Thyroid gland (tissue), 4 donors: ENCODE results near the gene KDELR3.

ENCODE experiments used
- POLR2A ChIP-seq, 2 donors: fragments of 450-650 bp; IDR thresholded peaks; one replicate each; pipeline ENCODE4 v1.6.1; 2017; ENCODE audit warnings: antibody characterized with exemption in 2 of 2, mild to moderate bottlenecking in 2 of 2, moderate library complexity in 1 of 2
- TF ChIP-seq, protein P1 (sequence below), 6 experiments: fragments of 200-600 bp in 3 of 6; fragments of 450-650 bp in 3 of 6; sonication (generic) in 3 of 6; IDR thresholded peaks; one replicate each; pipeline ENCODE4 v1.5.1; 2016 to 2019; ENCODE audit warnings: antibody characterized with exemption in 6 of 6, mild to moderate bottlenecking in 2 of 6, inconsistent platforms in 1 of 6, moderate library complexity in 1 of 6

DNA sequence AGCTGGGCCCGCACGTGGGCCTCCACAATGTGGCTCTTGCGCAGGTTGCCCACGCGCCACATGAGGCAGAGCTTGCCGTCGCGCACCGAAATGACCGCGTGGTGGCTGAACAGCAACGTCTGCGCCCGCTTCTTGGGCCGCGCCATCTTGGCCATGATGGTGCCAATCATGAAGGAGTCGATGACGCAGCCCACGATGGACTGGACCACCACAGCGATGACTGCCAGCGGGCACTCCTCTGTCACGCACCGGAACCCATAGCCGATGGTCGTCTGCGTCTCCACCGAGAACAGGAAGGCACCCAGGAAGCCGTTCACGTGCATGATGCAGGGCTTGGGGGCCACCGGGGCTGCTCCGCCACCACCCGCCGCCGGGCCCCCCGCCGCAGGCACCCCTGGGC, 40.4 kb upstream of the KDELR3 start:
- TF ChIP-seq, protein P1, sequence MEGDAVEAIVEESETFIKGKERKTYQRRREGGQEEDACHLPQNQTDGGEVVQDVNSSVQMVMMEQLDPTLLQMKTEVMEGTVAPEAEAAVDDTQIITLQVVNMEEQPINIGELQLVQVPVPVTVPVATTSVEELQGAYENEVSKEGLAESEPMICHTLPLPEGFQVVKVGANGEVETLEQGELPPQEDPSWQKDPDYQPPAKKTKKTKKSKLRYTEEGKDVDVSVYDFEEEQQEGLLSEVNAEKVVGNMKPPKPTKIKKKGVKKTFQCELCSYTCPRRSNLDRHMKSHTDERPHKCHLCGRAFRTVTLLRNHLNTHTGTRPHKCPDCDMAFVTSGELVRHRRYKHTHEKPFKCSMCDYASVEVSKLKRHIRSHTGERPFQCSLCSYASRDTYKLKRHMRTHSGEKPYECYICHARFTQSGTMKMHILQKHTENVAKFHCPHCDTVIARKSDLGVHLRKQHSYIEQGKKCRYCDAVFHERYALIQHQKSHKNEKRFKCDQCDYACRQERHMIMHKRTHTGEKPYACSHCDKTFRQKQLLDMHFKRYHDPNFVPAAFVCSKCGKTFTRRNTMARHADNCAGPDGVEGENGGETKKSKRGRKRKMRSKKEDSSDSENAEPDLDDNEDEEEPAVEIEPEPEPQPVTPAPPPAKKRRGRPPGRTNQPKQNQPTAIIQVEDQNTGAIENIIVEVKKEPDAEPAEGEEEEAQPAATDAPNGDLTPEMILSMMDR (IDR thresholded peaks at IDR 0.05) = no peak
- TF ChIP-seq POLR2A (IDR thresholded peaks at IDR 0.05) = no peak
